Activated naive CD4-positive, alpha-beta T cell treated with anti-CD3 and anti-CD28 coated beads, Interleukin-2, amount 50 U/mL, for 24 hours (primary cell): Measurements from ENCODE around the gene MERTK.
"Not testable (repeated sequence)": the region's sequence is repeated elsewhere in the genome, so short reads cannot be mapped to it uniquely, and the experiment has no call there.

Source experiments
- H3K27ac Mint-ChIP-seq: one replicate; pipeline ENCODE4 v1.8.0; 2021; ENCODE audit warnings: mild to moderate bottlenecking, mixed read lengths
- H3K27me3 Mint-ChIP-seq: one replicate; pipeline ENCODE4 v1.8.0; 2021; ENCODE audit warnings: mixed read lengths
- H3K36me3 Mint-ChIP-seq: one replicate; pipeline ENCODE4 v1.8.0; 2021; ENCODE audit warnings: mixed read lengths
- H3K4me1 Mint-ChIP-seq: one replicate; pipeline ENCODE4 v1.8.0; 2021; ENCODE audit warnings: mixed read lengths
- H3K4me3 Mint-ChIP-seq: one replicate; pipeline ENCODE4 v1.8.0; 2021; ENCODE audit warnings: mild to moderate bottlenecking, mixed read lengths
- H3K9me3 Mint-ChIP-seq: one replicate; pipeline ENCODE4 v1.8.0; 2021; ENCODE audit warnings: mixed read lengths

Gene MERTK

GRCh38 chr2:111951486-111951885 lies 53.1 kb downstream of the MERTK start:
- Mint-ChIP-seq H3K27ac (no peak overlapping the region), H3K36me3 (no peaks in the 10 kb centered on the region), H3K9me3 (no peaks in the 10 kb centered on the region), H3K4me3 (no peak overlapping the region), H3K4me1 (no peaks in the 10 kb centered on the region), H3K27me3 (peaks cover 2% of the 10 kb centered on the region)

- H3K36me3 Mint-ChIP-seq = no peaks in the 10 kb centered on the region
- peaks cover 2% of the 10 kb centered on the region for H3K27me3 Mint-ChIP-seq
- no peak overlapping the region for H3K27ac Mint-ChIP-seq
- H3K4me1 Mint-ChIP-seq = no peaks in the 10 kb centered on the region
- no peak overlapping the region for H3K4me3 Mint-ChIP-seq
- no peaks in the 10 kb centered on the region for H3K9me3 Mint-ChIP-seq
These were observed 54.6 kb downstream of the MERTK start for GRCh38 chr2:111952871-111953452.

GRCh38 chr2:111954602-111955332 lies 56.4 kb downstream of the MERTK start:
- no peaks in the 10 kb centered on the region for H3K4me1 Mint-ChIP-seq
- H3K36me3 Mint-ChIP-seq = no peaks in the 10 kb centered on the region
- peaks cover 2% of the 10 kb centered on the region for H3K27me3 Mint-ChIP-seq

GRCh38 chr2:111957872-111958354 lies 59.5 kb downstream of the MERTK start:
- H3K27me3 Mint-ChIP-seq = peaks cover 2% of the 10 kb centered on the region

More at GRCh38 chr2:111954602-111955332, 56.4 kb downstream of the MERTK start:
- H3K4me3 Mint-ChIP-seq = no peak overlapping the region
- no peak overlapping the region for H3K27ac Mint-ChIP-seq
- H3K9me3 Mint-ChIP-seq = no peaks in the 10 kb centered on the region

GRCh38 chr2:111958901-111959300 lies 60.5 kb downstream of the MERTK start:
- Mint-ChIP-seq H3K4me3 (no peak overlapping the region), H3K4me1 (no peaks in the 10 kb centered on the region), H3K27me3 (peaks cover under 1% of the 10 kb centered on the region), H3K9me3 (no peaks in the 10 kb centered on the region), H3K27ac (no peak overlapping the region), H3K36me3 (no peaks in the 10 kb centered on the region)

More at GRCh38 chr2:111957872-111958354, 59.5 kb downstream of the MERTK start:
- H3K36me3 Mint-ChIP-seq = no peaks in the 10 kb centered on the region
- no peak overlapping the region for H3K4me3 Mint-ChIP-seq
- no peaks in the 10 kb centered on the region for H3K4me1 Mint-ChIP-seq
- H3K27ac Mint-ChIP-seq = no peak overlapping the region
- H3K9me3 Mint-ChIP-seq = no peaks in the 10 kb centered on the region

GRCh38 chr2:111961663-111962062 lies 63.3 kb downstream of the MERTK start:
- H3K27me3 Mint-ChIP-seq = no peaks in the 10 kb centered on the region
- H3K4me1 Mint-ChIP-seq = no peaks in the 10 kb centered on the region
- no peak overlapping the region for H3K4me3 Mint-ChIP-seq
- H3K9me3 Mint-ChIP-seq = no peaks in the 10 kb centered on the region
- H3K36me3 Mint-ChIP-seq = no peaks in the 10 kb centered on the region
- no peak overlapping the region for H3K27ac Mint-ChIP-seq

- not testable (repeated sequence) for H3K36me3 Mint-ChIP-seq, H3K4me3 Mint-ChIP-seq, H3K27me3 Mint-ChIP-seq, H3K27ac Mint-ChIP-seq, H3K9me3 Mint-ChIP-seq, H3K4me1 Mint-ChIP-seq
These were observed 64.7 kb downstream of the MERTK start for GRCh38 chr2:111963086-111963485.

- H3K9me3 Mint-ChIP-seq, H3K4me3 Mint-ChIP-seq, H3K4me1 Mint-ChIP-seq: not testable (repeated sequence)
These were observed 65.1 kb downstream of the MERTK start for GRCh38 chr2:111963508-111963907.

GRCh38 chr2:111965062-111965461 lies 66.7 kb downstream of the MERTK start:
- Mint-ChIP-seq H3K36me3 (no peaks in the 10 kb centered on the region), H3K27ac (no peak overlapping the region), H3K4me1 (no peaks in the 10 kb centered on the region), H3K27me3 (peaks cover 1% of the 10 kb centered on the region), H3K4me3 (no peak overlapping the region), H3K9me3 (no peaks in the 10 kb centered on the region)

More at GRCh38 chr2:111963508-111963907, 65.1 kb downstream of the MERTK start:
- H3K36me3 Mint-ChIP-seq, H3K27ac Mint-ChIP-seq, H3K27me3 Mint-ChIP-seq: not testable (repeated sequence)

- Mint-ChIP-seq H3K4me3 (no peak overlapping the region), H3K27ac (no peak overlapping the region)
These were observed 67.8 kb downstream of the MERTK start for GRCh38 chr2:111966241-111966640.

GRCh38 chr2:111967018-111967417 lies 68.6 kb downstream of the MERTK start:
- Mint-ChIP-seq H3K4me3 (no peak overlapping the region), H3K27me3 (peaks cover 1% of the 10 kb centered on the region)

More at GRCh38 chr2:111966241-111966640, 67.8 kb downstream of the MERTK start:
- Mint-ChIP-seq H3K36me3 (no peaks in the 10 kb centered on the region), H3K9me3 (no peaks in the 10 kb centered on the region), H3K4me1 (no peaks in the 10 kb centered on the region), H3K27me3 (peaks cover 1% of the 10 kb centered on the region)

GRCh38 chr2:111970453-111970852 lies 72.0 kb downstream of the MERTK start:
- Mint-ChIP-seq H3K27me3 (peaks cover 1% of the 10 kb centered on the region), H3K4me1 (no peaks in the 10 kb centered on the region), H3K36me3 (no peaks in the 10 kb centered on the region), H3K27ac (no peak overlapping the region), H3K9me3 (no peaks in the 10 kb centered on the region), H3K4me3 (no peak overlapping the region)

More at GRCh38 chr2:111967018-111967417, 68.6 kb downstream of the MERTK start:
- no peaks in the 10 kb centered on the region for H3K4me1 Mint-ChIP-seq
- no peaks in the 10 kb centered on the region for H3K36me3 Mint-ChIP-seq
- no peak overlapping the region for H3K27ac Mint-ChIP-seq
- H3K9me3 Mint-ChIP-seq = no peaks in the 10 kb centered on the region

GRCh38 chr2:111972955-111973565 lies 74.7 kb downstream of the MERTK start:
- no peak overlapping the region for H3K27ac Mint-ChIP-seq
- H3K27me3 Mint-ChIP-seq = peaks cover 1% of the 10 kb centered on the region
- peaks cover 13% of the 10 kb centered on the region for H3K9me3 Mint-ChIP-seq
- H3K4me1 Mint-ChIP-seq = no peaks in the 10 kb centered on the region
- H3K4me3 Mint-ChIP-seq = no peak overlapping the region
- H3K36me3 Mint-ChIP-seq = peaks cover 7% of the 10 kb centered on the region

GRCh38 chr2:111973701-111974100 lies 75.3 kb downstream of the MERTK start:
- no peak overlapping the region for H3K4me3 Mint-ChIP-seq
- no peak overlapping the region for H3K27ac Mint-ChIP-seq
- H3K4me1 Mint-ChIP-seq = no peaks in the 10 kb centered on the region
- peaks cover 10% of the 10 kb centered on the region for H3K36me3 Mint-ChIP-seq
- peaks cover 1% of the 10 kb centered on the region for H3K27me3 Mint-ChIP-seq
- H3K9me3 Mint-ChIP-seq = peaks cover 13% of the 10 kb centered on the region

- peaks cover 11% of the 10 kb centered on the region for H3K36me3 Mint-ChIP-seq
- no peak overlapping the region for H3K4me3 Mint-ChIP-seq
- peaks cover 13% of the 10 kb centered on the region for H3K9me3 Mint-ChIP-seq
- H3K27me3 Mint-ChIP-seq = no peaks in the 10 kb centered on the region
- no peaks in the 10 kb centered on the region for H3K4me1 Mint-ChIP-seq
- H3K27ac Mint-ChIP-seq = no peak overlapping the region
These were observed 76.7 kb downstream of the MERTK start for GRCh38 chr2:111975053-111975552.

GRCh38 chr2:111975819-111976218 lies 77.4 kb downstream of the MERTK start:
- Mint-ChIP-seq H3K27ac (no peak overlapping the region), H3K4me1 (no peaks in the 10 kb centered on the region), H3K36me3 (peaks cover 11% of the 10 kb centered on the region), H3K9me3 (peaks cover 13% of the 10 kb centered on the region), H3K4me3 (no peak overlapping the region), H3K27me3 (no peaks in the 10 kb centered on the region)
